ENCODE data around the gene USH2A. TPM values are rescaled to one million over a fixed set of nuclear protein-coding genes. Genes with fewer than 3 reads are reported as not detected.

Gene USH2A
- total RNA-seq, 1 experiment from 2014 or later = not detected

DNA sequence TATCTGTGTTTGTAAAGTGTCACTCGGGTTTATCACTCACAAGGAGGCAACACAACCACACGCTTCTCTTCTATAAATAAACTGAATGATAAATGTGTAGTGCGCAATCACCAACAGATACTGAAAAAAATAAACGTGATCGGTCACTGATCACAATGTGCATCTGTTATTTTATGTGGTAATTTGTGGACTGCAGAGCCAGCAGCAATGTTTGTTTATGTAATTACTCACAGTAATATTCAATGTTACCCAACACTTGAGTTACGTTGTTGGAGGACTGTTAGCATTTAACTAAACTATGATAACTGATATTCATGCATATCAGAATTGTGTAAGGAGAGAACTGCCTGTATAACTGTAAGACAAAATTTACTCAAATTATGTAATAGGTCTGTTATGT is 129.6 kb downstream of the USH2A start:
- intact Hi-C loops (cut with micrococcal nuclease; ENCODE audit: unreplicated experiment) = no loop called here
- no peaks in the 10 kb centered on the region for H3K36me3 ChIP-seq (ENCODE audit: insufficient read depth, low read length, poor library complexity, severe bottlenecking)
- ChIA-PET CTCF (no interaction called here), POLR2A (ENCODE audit: low non-redundant PET) (no interaction called here)
- no peaks in the 10 kb centered on the region for H3K9me3 ChIP-seq (ENCODE audit: low read depth, low read length, poor library complexity, severe bottlenecking)
- peaks cover 72% of the 10 kb centered on the region for H3K27me3 ChIP-seq (replicated peaks; ENCODE audit: insufficient read depth, low read depth, low read length, poor library complexity)
- H3K27ac ChIP-seq (ENCODE audit: low read depth, low read length, poor library complexity, severe bottlenecking) = no peak overlapping the region
- BruUV-seq (replicated peaks) = no TSS peak
- H3K4me1 ChIP-seq (ENCODE audit: insufficient read depth, low read length, poor library complexity, severe bottlenecking) = no peaks in the 10 kb centered on the region
- no peak for DNase-seq (ENCODE audit: low spot score)
- no peak overlapping the region for H3K4me3 ChIP-seq (ENCODE audit: low read depth, low read length, poor library complexity, severe bottlenecking)
- TF ChIP-seq EZH2 (IDR thresholded peaks at IDR 0.05; ENCODE audit: borderline replicate concordance, low read depth, low read length, poor library complexity, severe bottlenecking) = no peak
- TF ChIP-seq, protein P1, sequence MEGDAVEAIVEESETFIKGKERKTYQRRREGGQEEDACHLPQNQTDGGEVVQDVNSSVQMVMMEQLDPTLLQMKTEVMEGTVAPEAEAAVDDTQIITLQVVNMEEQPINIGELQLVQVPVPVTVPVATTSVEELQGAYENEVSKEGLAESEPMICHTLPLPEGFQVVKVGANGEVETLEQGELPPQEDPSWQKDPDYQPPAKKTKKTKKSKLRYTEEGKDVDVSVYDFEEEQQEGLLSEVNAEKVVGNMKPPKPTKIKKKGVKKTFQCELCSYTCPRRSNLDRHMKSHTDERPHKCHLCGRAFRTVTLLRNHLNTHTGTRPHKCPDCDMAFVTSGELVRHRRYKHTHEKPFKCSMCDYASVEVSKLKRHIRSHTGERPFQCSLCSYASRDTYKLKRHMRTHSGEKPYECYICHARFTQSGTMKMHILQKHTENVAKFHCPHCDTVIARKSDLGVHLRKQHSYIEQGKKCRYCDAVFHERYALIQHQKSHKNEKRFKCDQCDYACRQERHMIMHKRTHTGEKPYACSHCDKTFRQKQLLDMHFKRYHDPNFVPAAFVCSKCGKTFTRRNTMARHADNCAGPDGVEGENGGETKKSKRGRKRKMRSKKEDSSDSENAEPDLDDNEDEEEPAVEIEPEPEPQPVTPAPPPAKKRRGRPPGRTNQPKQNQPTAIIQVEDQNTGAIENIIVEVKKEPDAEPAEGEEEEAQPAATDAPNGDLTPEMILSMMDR (conservative IDR thresholded peaks at IDR 0.05; ENCODE audit: low read depth, low read length) = no peak

DNA sequence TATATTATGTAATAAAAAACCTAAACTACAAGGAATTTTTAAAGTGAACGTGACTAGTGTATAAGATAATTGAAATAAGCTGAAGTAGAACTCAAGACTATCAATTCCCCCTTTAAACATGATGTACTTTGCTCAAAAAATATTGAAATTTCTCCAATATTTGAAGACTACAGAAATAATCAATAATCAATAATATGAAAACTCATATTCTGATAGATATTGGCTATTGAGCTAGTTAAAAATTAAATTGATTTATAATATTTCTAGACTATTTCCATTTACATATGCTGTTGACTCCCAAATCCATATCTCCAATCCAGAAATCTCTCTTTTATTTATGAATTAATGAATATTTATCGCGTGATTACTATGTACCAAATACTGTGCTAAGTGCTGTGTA is 133.2 kb downstream of the USH2A start:
- Histone ChIP-seq H3K4me1 (ENCODE audit: insufficient read depth, low read length, poor library complexity, severe bottlenecking) (no peaks in the 10 kb centered on the region), H3K4me3 (ENCODE audit: low read depth, low read length, poor library complexity, severe bottlenecking) (no peak overlapping the region), H3K27me3 (replicated peaks; ENCODE audit: insufficient read depth, low read depth, low read length, poor library complexity) (peaks cover 56% of the 10 kb centered on the region), H3K27ac (ENCODE audit: low read depth, low read length, poor library complexity, severe bottlenecking) (no peak overlapping the region), H3K36me3 (ENCODE audit: insufficient read depth, low read length, poor library complexity, severe bottlenecking) (no peaks in the 10 kb centered on the region), H3K9me3 (ENCODE audit: low read depth, low read length, poor library complexity, severe bottlenecking) (no peaks in the 10 kb centered on the region)
- CTCF ChIA-PET = no interaction called here
- no peak for TF ChIP-seq EZH2 (IDR thresholded peaks at IDR 0.05; ENCODE audit: borderline replicate concordance, low read depth, low read length, poor library complexity, severe bottlenecking)
- TF ChIP-seq, protein P1 (conservative IDR thresholded peaks at IDR 0.05; ENCODE audit: low read depth, low read length) = no peak
- intact Hi-C loops (cut with micrococcal nuclease; ENCODE audit: unreplicated experiment) = no loop called here
- POLR2A ChIA-PET (ENCODE audit: low non-redundant PET) = no interaction called here
- DNase-seq (ENCODE audit: low spot score) = no peak
- BruUV-seq (replicated peaks) = no TSS peak

DNA sequence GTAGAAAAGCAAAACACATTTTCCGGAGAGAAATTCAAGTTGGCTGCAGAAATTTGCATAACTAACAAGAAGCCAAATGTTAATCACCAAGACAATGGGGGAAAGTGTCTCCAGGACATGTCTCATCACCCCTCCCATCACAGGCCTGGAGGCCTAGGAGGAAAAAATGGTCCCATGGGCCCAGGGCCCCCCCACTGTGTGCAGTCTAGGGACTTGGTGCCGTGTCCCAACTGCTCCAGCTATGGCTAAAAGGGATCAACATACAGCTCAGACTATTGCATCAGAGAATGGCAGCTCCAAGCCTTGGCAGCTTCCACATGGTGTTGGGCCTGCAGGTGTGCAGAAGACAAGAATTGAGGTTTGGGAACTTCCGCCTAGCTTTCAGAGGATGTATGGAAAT is 138.2 kb downstream of the USH2A start:
- POLR2A ChIA-PET (ENCODE audit: low non-redundant PET) = no interaction called here

More for the DNA sequence above, 138.2 kb downstream of the USH2A start:
- Histone ChIP-seq H3K9me3 (ENCODE audit: low read depth, low read length, poor library complexity, severe bottlenecking) (no peaks in the 10 kb centered on the region), H3K4me1 (ENCODE audit: insufficient read depth, low read length, poor library complexity, severe bottlenecking) (no peaks in the 10 kb centered on the region), H3K36me3 (ENCODE audit: insufficient read depth, low read length, poor library complexity, severe bottlenecking) (no peaks in the 10 kb centered on the region), H3K27me3 (replicated peaks; ENCODE audit: insufficient read depth, low read depth, low read length, poor library complexity) (peaks cover 42% of the 10 kb centered on the region), H3K4me3 (ENCODE audit: low read depth, low read length, poor library complexity, severe bottlenecking) (no peak overlapping the region), H3K27ac (ENCODE audit: low read depth, low read length, poor library complexity, severe bottlenecking) (no peak overlapping the region)
- BruUV-seq (replicated peaks) = no TSS peak
- intact Hi-C loops (cut with micrococcal nuclease; ENCODE audit: unreplicated experiment) = no loop called here
- TF ChIP-seq, protein P1 (conservative IDR thresholded peaks at IDR 0.05; ENCODE audit: low read depth, low read length) = no peak
- CTCF ChIA-PET = no interaction called here
- no peak for DNase-seq (ENCODE audit: low spot score)

All from A673 (cell line).